HG02571 (cell line): ENCODE measurements around the gene C6orf62.
"Not testable (repeated sequence)": the region's sequence is repeated elsewhere in the genome, so short reads cannot be mapped to it uniquely, and the experiment has no call there.

ENCODE experiments used
- ATAC-seq: cut with Tn5 transposase; IDR thresholded peaks from one replicate; pipeline ENCODE4 v1.9.1; 2021; ENCODE audit warnings: mild to moderate bottlenecking, moderate library complexity; ENCODE audit not compliant: unreplicated experiment

Gene C6orf62

GRCh38 chr6:24702720-24703282 is 16.2 kb downstream of the C6orf62 start:
- ATAC-seq: no peak

GRCh38 chr6:24699521-24700359 is 19.2 kb downstream of the C6orf62 start:
- no peak for ATAC-seq

- ATAC-seq: no peak
These were observed 22.9 kb downstream of the C6orf62 start for GRCh38 chr6:24696097-24696496.

DNA sequence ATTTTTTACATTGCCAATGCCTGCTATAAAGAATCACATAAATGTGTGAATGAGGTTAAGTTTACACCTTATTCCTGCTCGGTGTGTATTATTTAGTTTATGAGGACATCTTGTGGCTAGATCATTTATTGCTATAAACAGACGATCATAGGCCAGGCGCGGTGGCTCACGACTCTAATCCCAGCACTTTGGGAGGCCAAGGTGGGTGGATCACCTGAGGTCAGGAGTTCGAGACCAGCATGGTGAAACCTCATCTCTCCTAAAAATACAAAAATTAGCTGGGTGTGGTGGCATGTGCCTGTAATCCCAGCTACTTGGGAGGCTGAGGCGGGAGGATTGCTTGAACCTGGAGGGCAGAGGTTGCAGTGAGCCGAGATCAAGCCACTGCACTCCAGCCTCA is 23.3 kb downstream of the C6orf62 start:
- not testable (repeated sequence) for ATAC-seq

GRCh38 chr6:24694198-24694597 is 24.8 kb downstream of the C6orf62 start:
- no peak for ATAC-seq

GRCh38 chr6:24692848-24693592 is 25.9 kb downstream of the C6orf62 start:
- ATAC-seq: no peak

GRCh38 chr6:24692415-24692814 is 26.5 kb downstream of the C6orf62 start:
- no peak for ATAC-seq

GRCh38 chr6:24692003-24692402 is 27.0 kb downstream of the C6orf62 start:
- ATAC-seq: no peak

DNA sequence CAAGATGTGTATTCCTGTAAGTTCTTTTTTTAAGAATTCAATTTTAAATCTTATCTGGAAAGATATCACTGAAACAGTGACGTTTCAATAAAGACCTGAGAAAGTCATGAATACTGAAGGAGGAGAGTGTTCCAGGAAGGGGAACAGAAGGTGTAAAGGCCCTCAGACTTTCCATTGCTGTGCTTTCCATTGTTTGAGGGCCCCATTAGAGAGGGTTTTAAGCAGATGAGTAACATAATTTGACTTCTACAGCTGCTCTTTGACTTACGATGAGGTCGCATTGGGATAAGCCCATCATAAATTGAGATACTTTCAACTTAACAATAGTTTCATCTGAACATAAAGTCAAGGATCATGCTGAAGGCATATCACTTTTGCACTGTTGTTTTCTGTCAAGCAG is 27.4 kb downstream of the C6orf62 start:
- no peak for ATAC-seq

DNA sequence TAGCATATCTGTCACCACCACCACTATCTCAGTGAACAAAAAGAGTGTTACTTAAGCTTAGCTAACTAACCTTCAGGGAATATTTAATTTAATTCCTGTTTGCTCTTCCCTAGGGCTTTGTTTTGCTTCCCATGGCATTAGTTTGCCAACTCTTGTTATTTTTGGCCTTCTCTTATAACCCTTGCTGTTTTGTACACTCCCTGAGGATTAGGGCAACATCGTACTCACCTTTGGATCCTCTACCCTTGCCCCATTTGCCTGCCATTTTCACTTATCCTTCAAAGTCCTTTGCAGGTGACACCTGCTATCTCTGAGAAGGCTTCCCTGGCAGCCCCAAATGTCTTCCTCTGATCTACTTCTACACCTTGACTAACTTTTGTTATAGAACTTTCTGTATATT is 28.4 kb downstream of the C6orf62 start:
- ATAC-seq: no peak

DNA sequence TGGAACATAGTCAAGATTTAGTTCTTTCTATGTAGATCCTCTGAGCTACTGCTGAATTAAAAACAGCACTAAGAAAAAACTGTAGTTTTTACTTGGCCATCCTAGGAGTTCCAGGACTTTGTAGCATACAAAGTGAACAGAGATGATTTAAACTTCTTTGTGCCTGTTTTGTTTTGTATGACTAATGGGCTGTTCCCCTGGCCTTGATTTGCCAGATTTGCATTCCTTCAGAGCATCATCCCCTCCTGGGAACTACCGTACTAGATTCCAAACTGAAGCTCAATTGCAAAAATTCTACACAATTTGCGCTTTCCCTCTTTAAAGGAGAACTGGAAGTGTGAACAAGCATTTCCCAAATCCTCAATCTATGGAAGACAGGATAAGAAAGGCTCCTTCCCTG is 29.0 kb downstream of the C6orf62 start:
- ATAC-seq: no peak

DNA sequence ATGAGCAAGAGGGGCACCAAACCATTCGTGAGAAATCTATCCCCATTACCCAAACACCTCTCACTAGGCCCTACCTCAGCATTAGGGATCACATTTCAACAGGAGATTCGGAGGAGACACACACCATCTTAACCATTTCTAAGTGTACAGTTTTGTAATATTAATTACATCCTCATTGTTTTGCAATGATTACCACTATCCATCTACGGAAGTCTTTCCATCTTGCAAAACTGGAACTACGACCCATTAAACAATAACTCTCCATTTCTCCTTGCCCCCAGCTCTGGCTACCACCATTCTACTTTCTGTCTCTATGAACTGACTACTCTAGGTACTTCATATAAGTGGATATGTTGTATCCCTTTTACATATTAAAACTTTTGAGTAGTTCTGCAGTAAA is 32.0 kb downstream of the C6orf62 start:
- ATAC-seq: no peak

DNA sequence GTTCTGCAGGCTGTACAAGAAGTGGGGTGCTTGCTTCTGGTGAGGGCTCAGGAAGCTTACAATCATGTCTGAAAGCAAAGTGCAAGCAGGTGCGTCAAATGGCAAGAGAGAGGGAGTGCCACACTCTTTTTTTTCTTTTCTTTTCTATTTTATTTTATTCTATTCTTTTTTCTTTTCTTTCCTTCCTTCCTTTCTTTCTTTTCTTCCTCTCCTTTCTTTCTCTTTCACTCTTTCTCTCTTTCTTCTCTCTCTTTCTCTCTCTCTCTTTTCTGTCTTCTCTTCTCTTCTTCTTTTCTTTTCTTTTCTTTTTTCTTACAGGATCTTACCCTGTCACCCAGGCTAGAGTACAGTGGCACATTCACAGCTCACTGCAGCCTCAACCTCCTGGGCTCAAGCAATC is 32.5 kb downstream of the C6orf62 start:
- ATAC-seq: no peak

GRCh38 chr6:24683297-24684296 is 35.4 kb downstream of the C6orf62 start:
- no peak for ATAC-seq

- no peak for ATAC-seq
These were observed 38.4 kb downstream of the C6orf62 start for GRCh38 chr6:24680582-24680981.

DNA sequence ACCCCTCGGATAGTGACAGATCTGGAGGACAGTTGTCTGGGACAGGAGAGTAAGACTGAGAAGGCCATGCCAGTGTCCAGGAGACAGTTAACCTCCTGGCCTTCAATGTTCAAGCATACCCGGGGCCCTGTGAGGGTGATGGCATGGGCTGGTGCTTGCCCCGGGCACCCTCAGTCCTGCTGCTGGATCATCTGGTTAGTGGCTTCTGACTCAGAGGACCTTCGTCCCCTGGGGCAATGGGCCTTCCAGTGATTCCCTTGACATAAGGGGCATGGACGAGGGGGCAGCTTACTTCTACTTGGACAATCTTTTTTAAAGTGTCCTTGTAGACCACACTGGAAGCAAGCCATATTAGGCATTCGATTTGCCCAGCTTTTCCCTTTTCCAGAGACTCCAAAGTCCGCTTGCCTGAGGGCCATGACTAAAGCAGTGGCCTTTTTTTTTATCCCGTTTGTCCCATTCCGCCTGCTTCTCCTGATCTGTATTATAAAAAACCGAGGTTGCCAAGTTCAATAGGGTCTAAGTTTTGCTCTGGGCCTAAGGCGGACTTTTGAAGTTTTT is 40.1 kb downstream of the C6orf62 start:
- ATAC-seq: not testable (repeated sequence)

- no peak for ATAC-seq
These were observed 45.3 kb downstream of the C6orf62 start for GRCh38 chr6:24673625-24674024.

DNA sequence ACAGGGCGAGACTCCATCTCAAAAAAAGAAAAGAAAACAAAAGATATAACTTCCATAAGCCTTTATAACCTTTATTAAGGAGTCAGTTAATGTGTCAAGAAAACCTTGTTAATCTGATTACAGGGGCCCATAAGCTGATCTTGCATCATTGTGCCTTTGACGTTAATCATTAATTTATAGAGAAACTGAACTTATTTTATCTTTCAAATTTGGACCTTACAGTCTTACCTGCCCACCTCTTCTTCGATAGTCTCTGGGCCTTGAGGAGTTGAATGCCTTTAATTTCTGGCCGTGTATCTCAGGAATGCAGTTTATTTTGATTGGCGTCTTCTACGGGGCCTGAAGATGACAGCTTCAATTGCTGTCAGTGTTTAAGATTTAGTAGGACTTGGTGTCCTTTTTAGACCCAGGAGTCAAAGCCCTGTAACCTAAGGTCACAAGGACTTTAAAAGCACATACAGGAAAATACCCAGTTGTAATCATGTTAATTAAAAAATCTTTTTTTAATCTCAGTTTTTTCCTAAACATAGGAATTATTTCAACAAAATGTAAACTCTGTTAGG is 46.3 kb downstream of the C6orf62 start:
- ATAC-seq: no peak

DNA sequence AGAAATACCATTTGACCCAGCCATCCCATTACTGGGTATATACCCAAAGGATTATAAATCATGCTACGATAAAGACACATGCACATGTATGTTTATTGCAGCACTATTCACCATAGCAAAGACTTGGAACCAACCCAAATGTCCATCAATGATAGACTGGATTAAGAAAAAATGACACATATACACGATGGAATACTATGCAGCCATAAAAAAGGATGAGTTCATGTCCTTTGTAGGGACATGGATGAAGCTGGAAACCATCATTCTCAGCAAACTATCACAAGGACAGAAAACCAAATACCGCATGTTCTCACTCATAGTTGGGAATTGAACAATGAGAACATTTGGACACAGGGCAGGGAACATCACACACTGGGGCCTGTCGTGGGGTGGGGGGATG is 47.9 kb downstream of the C6orf62 start:
- ATAC-seq: not testable (repeated sequence)

GRCh38 chr6:24670492-24670891 is 48.5 kb downstream of the C6orf62 start:
- ATAC-seq: not testable (repeated sequence)
